BJ (cell line): Measurements from ENCODE around the gene CTRL. TPM values are rescaled to one million over a fixed set of nuclear protein-coding genes. Genes with fewer than 3 reads are reported as not detected.

Source experiments
- CTCF ChIA-PET: fragments of 350-600 bp; formaldehyde crosslinking; extraction: SDS; loops from one replicate; lab custom pipeline; 2021; ENCODE audit warnings: antibody characterized with exemption, inconsistent platforms; lab: Yijun Ruan, JAX
- POLR2A ChIA-PET: fragments of 300-600 bp; sonication (Branson Sonifier 250); formaldehyde crosslinking; extraction: SDS; loops from one replicate; lab custom pipeline; 2021; ENCODE audit warnings: antibody characterized with exemption; lab: Charles Lee
- DNase-seq: peaks from one replicate; pipeline ENCODE4 v3.0.0-alpha.2; 2011; ENCODE audit warnings: low read depth
- H3K27me3 ChIP-seq: 2 replicates; pipeline ENCODE4 v1.6.0; 2011; ENCODE audit warnings: low read length; ENCODE audit not compliant: control insufficient read depth, insufficient read depth
- H3K36me3 ChIP-seq: 2 replicates; pipeline ENCODE4 v1.5.1; 2011; ENCODE audit warnings: low read length; ENCODE audit not compliant: control insufficient read depth, insufficient read depth
- H3K4me3 ChIP-seq: 2 replicates; pipeline ENCODE4 v1.5.1; 2011; ENCODE audit warnings: low read depth, mild to moderate bottlenecking, control low read depth, low read length
- CTCF ChIP-seq: IDR thresholded peaks from 2 replicates; pipeline ENCODE4 v1.5.1; 2011; ENCODE audit warnings: low read depth, mild to moderate bottlenecking, control low read depth, inconsistent platforms, low read length, moderate library complexity; ENCODE audit not compliant: insufficient read depth
- polyA plus RNA-seq: library from polyadenylated mRNA; depleted of rRNA; stranded (reverse); fragments of >200 nt; gene quantifications from 2 replicates; pipeline ENCODE4 v1.2.3, GENCODE V29; 2011

CTRL gene
- polyA plus RNA-seq, 1 experiment: 0.58 TPM

GRCh38 chr16:67943619-67944504 is 12.2 kb upstream of the CTRL start, which contains the start of gene LCAT:
Gene LCAT (minus strand): TSS chr16:67944120. CDS start chr16:67944101, 19 bp downstream.
- no peak for TF ChIP-seq CTCF
- peaks cover 78% of the 10 kb centered on the region for H3K36me3 ChIP-seq
- CTCF ChIA-PET: interaction anchor here (0.6 to 3.3 kb wide), 5 partner anchors 8 to 128 kb away, joined by 3 to 19 read pairs (median 8); partner anchors contain the start of gene NRN1L
- no peak within 1 kb of the TSS for H3K4me3 ChIP-seq
- DNase-seq: no peak
- POLR2A ChIA-PET: no interaction called here
- no peaks in the 10 kb centered on the region for H3K27me3 ChIP-seq

- H3K4me3 ChIP-seq: no peak overlapping the region
- H3K27me3 ChIP-seq: no peaks in the 10 kb centered on the region
- peaks cover 72% of the 10 kb centered on the region for H3K36me3 ChIP-seq
- no peak for DNase-seq
- ChIA-PET CTCF (interaction anchor here (0.6 to 3.3 kb wide), 7 partner anchors 9 to 127 kb away, joined by 3 to 19 read pairs (median 3); partner anchors contain the start of gene NRN1L), POLR2A (no interaction called here)
- no peak for TF ChIP-seq CTCF
Measured at GRCh38 chr16:67943256-67943618, 11.6 kb upstream of the CTRL start.

GRCh38 chr16:67942510-67943255 is 11.0 kb upstream of the CTRL start:
- no peak for DNase-seq
- no peak for TF ChIP-seq CTCF
- POLR2A ChIA-PET: no interaction called here
- H3K4me3 ChIP-seq: no peak overlapping the region
- peaks cover 67% of the 10 kb centered on the region for H3K36me3 ChIP-seq
- CTCF ChIA-PET: interaction anchor here (0.6 to 3.3 kb wide), 20 partner anchors 9 to 422 kb away, joined by 3 to 19 read pairs (median 4); partner anchors contain the start of gene NRN1L
- H3K27me3 ChIP-seq: no peaks in the 10 kb centered on the region

GRCh38 chr16:67942200-67942509 is 10.5 kb upstream of the CTRL start:
- no peak for DNase-seq
- POLR2A ChIA-PET: no interaction called here
- CTCF ChIA-PET: interaction anchor here (0.7 to 3.3 kb wide), 20 partner anchors 9 to 421 kb away, joined by 3 to 19 read pairs (median 4); partner anchors contain the start of genes NRN1L and TSNAXIP1
- peaks cover 61% of the 10 kb centered on the region for H3K36me3 ChIP-seq
- peak; percentile 73 for TF ChIP-seq CTCF
- H3K27me3 ChIP-seq: no peaks in the 10 kb centered on the region
- no peak overlapping the region for H3K4me3 ChIP-seq
